ENCODE results near the gene CLDN5. TPM values are rescaled to one million over a fixed set of nuclear protein-coding genes. Genes with fewer than 3 reads are reported as not detected.

Gene CLDN5
- total and polyA plus RNA-seq, 2 of the 8 experiments (the other 6 are each of a cell fraction or from before 2014, with no cell fraction given) = 1.2 to 1.6 TPM

- H3K23ac ChIP-seq (ENCODE audit: insufficient read length) = no peak overlapping the region
- H3K56ac ChIP-seq (replicated peaks; ENCODE audit: insufficient read length, low read depth, low read length) = no peak overlapping the region
- no peak overlapping the region for H2BK20ac ChIP-seq (ENCODE audit: low read length)
- DNase-seq (ENCODE audit: low read depth in 1 of 2, low spot score in 2 of 2) (no peak), FAIRE-seq (no peak)
- no peak overlapping the region for H2BK15ac ChIP-seq (ENCODE audit: low read length)
- H2AK5ac ChIP-seq (ENCODE audit: low read depth, low read length) = no peak overlapping the region
- no peak overlapping the region for H3K4ac ChIP-seq (replicated peaks; ENCODE audit: insufficient read length, low read depth, low read length)
- peaks cover 22 to 54% (median 35%) of the 10 kb centered on the region in 4 experiments for H3K36me3 ChIP-seq (ENCODE audit: control insufficient read depth in 2 of 4, insufficient read depth in 4 of 4, low read length in 3 of 4)
- H3K4me1 ChIP-seq (replicated peaks in 1 of 4; ENCODE audit: control insufficient read depth in 3 of 4, insufficient read depth in 4 of 4, low read length in 3 of 4) = no peaks in the 10 kb centered on the region
- H2BK120ac ChIP-seq (replicated peaks; ENCODE audit: low read depth, low read length) = no peak overlapping the region
- WGBS, 2 experiments (ENCODE audit: extremely low coverage in 1 of 2, insufficient coverage in 1 of 2, insufficient read length in 1 of 2, insufficient replicate concordance in 2 of 2, low coverage in 1 of 2, low lambda C conversion rate in 2 of 2, missing lambda C conversion rate in 1 of 2) = 91% methylated on average over 2 of the region's 2 CpGs; no CpG with 5 or more reads in 1 of the 2 experiments
- no peaks in the 10 kb centered on the region for H3K27me3 ChIP-seq (replicated peaks in 1 of 4; ENCODE audit: control insufficient read depth in 3 of 4, extremely low read depth in 1 of 4, insufficient read depth in 3 of 4, low read length in 3 of 4)
- no peaks in the 10 kb centered on the region for H3K79me1 ChIP-seq (ENCODE audit: low read depth, low read length)
- TF ChIP-seq, protein P1, sequence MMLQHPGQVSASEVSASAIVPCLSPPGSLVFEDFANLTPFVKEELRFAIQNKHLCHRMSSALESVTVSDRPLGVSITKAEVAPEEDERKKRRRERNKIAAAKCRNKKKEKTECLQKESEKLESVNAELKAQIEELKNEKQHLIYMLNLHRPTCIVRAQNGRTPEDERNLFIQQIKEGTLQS (IDR thresholded peaks at IDR 0.05; ENCODE audit: insufficient read depth, low read depth, low read length) = no peak
- no peak for TF ChIP-seq BRCA1 (IDR thresholded peaks at IDR 0.05; ENCODE audit: low read depth, low read length)
- peaks cover 3% of the 10 kb centered on the region in 2 experiments for H4K20me1 ChIP-seq (replicated peaks in 1 of 2; ENCODE audit: control insufficient read depth in 1 of 2, insufficient read depth in 2 of 2, low read length in 2 of 2)
- H3K9ac ChIP-seq (replicated peaks in 1 of 4; ENCODE audit: extremely low read depth in 1 of 4, low read depth in 3 of 4, low read length in 3 of 4) = no peak overlapping the region
- no peak overlapping the region for H4K5ac ChIP-seq (ENCODE audit: insufficient read length, low read depth, low read length)
- no peaks in the 10 kb centered on the region for H3K79me2 ChIP-seq (ENCODE audit: control insufficient read depth in 1 of 2, insufficient read depth in 2 of 2, low read length in 2 of 2)
- no peak overlapping the region for H3K18ac ChIP-seq (ENCODE audit: extremely low read depth, low read length)
- H3K14ac ChIP-seq (ENCODE audit: insufficient read length) = no peak overlapping the region
- POLR2A ChIA-PET (ENCODE audit: partially characterized antibody) = interaction anchor here (1.2 to 2.4 kb wide), 2 partner anchors 8 to 15 kb away, joined by 5 to 13 read pairs; partner anchors contain the start of gene CDC45
- no peak overlapping the region for H3K4me2 ChIP-seq (ENCODE audit: insufficient read depth in 1 of 2, low read depth in 2 of 2, low read length in 2 of 2)
- H3K27ac ChIP-seq (ENCODE audit: low read depth, low read length) = no peak overlapping the region
- no peak overlapping the region for H2BK5ac ChIP-seq (ENCODE audit: low read depth, low read length)
- H3K9me3 ChIP-seq (ENCODE audit: insufficient read depth in 2 of 2, low read depth in 1 of 2, low read length in 1 of 2) = no peaks in the 10 kb centered on the region
- no peak overlapping the region for H4K91ac ChIP-seq (replicated peaks; ENCODE audit: insufficient read length, low read length)
- no peak overlapping the region for H2AFZ ChIP-seq (ENCODE audit: low read length)
- no peak overlapping the region for H4K8ac ChIP-seq (ENCODE audit: extremely low read depth, insufficient read depth, low read length)
- no peak overlapping the region for H2BK12ac ChIP-seq (ENCODE audit: low read depth, low read length)
- H3K23me2 ChIP-seq (ENCODE audit: low read depth, low read length) = no peaks in the 10 kb centered on the region
- CTCF ChIA-PET (ENCODE audit: partially characterized antibody) = interaction anchor here (1.6 kb wide), 1 partner anchor 141 kb away, joined by 4 read pairs; no protein-coding TSS in a partner anchor
- H3K4me3 ChIP-seq (ENCODE audit: extremely low read depth in 1 of 4, insufficient read depth in 2 of 4, low read depth in 3 of 4, low read length in 4 of 4) = no peak overlapping the region
Observed at GRCh38 chr22:19488285-19488684, 35.9 kb downstream of the CLDN5 start.

All from H1 (cell line).